ENCODE measurements around the gene APOA4. TPM values are rescaled to one million over a fixed set of nuclear protein-coding genes. Genes with fewer than 3 reads are reported as not detected.

The APOA4 gene
- not detected in 2 replicates for polyA plus RNA-seq
- not detected in 2 replicates for polyA minus RNA-seq

DNA sequence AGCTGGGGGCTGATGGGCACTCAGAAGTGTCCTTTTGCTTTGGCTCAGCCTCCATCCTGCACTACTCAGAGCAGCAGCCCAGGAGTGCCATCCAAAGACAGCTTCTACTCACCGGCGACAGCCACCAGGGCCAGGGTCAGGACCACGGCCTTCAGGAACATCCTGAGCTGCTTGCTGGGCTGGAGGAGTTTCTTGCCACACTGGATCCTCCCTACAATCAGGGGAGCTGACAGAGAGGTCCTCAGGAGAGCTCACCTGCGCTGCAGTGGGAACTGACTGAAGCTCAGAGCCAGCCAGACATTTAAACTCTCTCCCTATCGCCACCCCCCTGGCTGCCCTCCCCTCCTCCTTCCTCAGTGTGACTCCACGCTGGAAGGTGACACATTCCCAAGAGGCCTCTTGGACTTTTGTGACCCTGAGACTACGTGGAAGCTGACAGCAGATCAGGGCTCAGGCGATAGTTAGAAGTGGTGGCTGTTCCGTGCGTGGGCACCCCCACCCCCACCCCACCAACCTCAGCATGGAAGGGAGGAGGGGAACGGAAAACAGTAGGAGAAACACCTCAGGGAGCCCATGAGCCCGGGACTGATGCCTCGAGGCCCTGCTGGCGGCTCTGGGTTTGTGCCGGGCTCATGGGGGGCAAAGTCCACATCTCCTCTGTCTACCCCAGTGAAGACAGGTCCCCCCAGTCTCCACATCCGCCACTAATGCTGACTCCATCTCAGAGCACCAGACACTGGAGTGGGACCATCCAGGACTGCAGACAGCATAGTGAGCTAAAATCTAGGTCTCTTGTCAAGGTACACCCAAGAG lies at the start of gene APOA4:
Gene APOA4 (minus strand): TSS at position 274 of the 813 bp plus-strand sequence. CDS start 113 bp downstream, at position 161.
- Histone ChIP-seq H3K4me2 (ENCODE audit: low read length) (no peak within 1 kb of the TSS), H3K27me3 (ENCODE audit: insufficient read depth, low read depth, low read length) (no peaks in the 10 kb centered on the region), H3K36me3 (ENCODE audit: insufficient read depth, low read length) (no peaks in the 10 kb centered on the region), H3K9me2 (ENCODE audit: insufficient read depth, low read length) (no peaks in the 10 kb centered on the region), H3K79me2 (replicated peaks; ENCODE audit: insufficient read depth, low read length) (no peaks in the 10 kb centered on the region), H3K4me3 (ENCODE audit: low read length) (no peak within 1 kb of the TSS), H2AFZ (ENCODE audit: low read depth, low read length) (no peak within 1 kb of the TSS), H3K27ac (ENCODE audit: low read length) (no peak within 1 kb of the TSS), H4K20me1 (ENCODE audit: insufficient read depth) (no peaks in the 10 kb centered on the region), H3F3A (ENCODE audit: insufficient read depth, low read length, poor library complexity, severe bottlenecking) (no peaks in the 10 kb centered on the region), H3K9me3 (ENCODE audit: low read length) (no peaks in the 10 kb centered on the region), H3K9ac (ENCODE audit: low read length) (no peak within 1 kb of the TSS)
- TF ChIP-seq SMC3 (conservative IDR thresholded peaks at IDR 0.05; ENCODE audit: poor library complexity) = no peak
- TF ChIP-seq EP300 (conservative IDR thresholded peaks at IDR 0.05; ENCODE audit: poor library complexity, severe bottlenecking) = no peak
- TF ChIP-seq POLR2AphosphoS5 (IDR thresholded peaks at IDR 0.05) = no peak
- no peak for TF ChIP-seq TAF1 (IDR thresholded peaks at IDR 0.05; ENCODE audit: low read depth)
- TF ChIP-seq, protein P1, sequence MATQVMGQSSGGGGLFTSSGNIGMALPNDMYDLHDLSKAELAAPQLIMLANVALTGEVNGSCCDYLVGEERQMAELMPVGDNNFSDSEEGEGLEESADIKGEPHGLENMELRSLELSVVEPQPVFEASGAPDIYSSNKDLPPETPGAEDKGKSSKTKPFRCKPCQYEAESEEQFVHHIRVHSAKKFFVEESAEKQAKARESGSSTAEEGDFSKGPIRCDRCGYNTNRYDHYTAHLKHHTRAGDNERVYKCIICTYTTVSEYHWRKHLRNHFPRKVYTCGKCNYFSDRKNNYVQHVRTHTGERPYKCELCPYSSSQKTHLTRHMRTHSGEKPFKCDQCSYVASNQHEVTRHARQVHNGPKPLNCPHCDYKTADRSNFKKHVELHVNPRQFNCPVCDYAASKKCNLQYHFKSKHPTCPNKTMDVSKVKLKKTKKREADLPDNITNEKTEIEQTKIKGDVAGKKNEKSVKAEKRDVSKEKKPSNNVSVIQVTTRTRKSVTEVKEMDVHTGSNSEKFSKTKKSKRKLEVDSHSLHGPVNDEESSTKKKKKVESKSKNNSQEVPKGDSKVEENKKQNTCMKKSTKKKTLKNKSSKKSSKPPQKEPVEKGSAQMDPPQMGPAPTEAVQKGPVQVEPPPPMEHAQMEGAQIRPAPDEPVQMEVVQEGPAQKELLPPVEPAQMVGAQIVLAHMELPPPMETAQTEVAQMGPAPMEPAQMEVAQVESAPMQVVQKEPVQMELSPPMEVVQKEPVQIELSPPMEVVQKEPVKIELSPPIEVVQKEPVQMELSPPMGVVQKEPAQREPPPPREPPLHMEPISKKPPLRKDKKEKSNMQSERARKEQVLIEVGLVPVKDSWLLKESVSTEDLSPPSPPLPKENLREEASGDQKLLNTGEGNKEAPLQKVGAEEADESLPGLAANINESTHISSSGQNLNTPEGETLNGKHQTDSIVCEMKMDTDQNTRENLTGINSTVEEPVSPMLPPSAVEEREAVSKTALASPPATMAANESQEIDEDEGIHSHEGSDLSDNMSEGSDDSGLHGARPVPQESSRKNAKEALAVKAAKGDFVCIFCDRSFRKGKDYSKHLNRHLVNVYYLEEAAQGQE (IDR thresholded peaks at IDR 0.05; ENCODE audit: borderline replicate concordance) = no peak
- no peak for TF ChIP-seq EZH2 (IDR thresholded peaks at IDR 0.05; ENCODE audit: borderline replicate concordance, insufficient read depth, low read length, poor library complexity, severe bottlenecking)
- TF ChIP-seq RAD21 (conservative IDR thresholded peaks at IDR 0.05) = no peak
- TF ChIP-seq, protein P2, sequence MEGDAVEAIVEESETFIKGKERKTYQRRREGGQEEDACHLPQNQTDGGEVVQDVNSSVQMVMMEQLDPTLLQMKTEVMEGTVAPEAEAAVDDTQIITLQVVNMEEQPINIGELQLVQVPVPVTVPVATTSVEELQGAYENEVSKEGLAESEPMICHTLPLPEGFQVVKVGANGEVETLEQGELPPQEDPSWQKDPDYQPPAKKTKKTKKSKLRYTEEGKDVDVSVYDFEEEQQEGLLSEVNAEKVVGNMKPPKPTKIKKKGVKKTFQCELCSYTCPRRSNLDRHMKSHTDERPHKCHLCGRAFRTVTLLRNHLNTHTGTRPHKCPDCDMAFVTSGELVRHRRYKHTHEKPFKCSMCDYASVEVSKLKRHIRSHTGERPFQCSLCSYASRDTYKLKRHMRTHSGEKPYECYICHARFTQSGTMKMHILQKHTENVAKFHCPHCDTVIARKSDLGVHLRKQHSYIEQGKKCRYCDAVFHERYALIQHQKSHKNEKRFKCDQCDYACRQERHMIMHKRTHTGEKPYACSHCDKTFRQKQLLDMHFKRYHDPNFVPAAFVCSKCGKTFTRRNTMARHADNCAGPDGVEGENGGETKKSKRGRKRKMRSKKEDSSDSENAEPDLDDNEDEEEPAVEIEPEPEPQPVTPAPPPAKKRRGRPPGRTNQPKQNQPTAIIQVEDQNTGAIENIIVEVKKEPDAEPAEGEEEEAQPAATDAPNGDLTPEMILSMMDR (IDR thresholded peaks at IDR 0.05; ENCODE audit: poor library complexity, severe bottlenecking) = no peak
- TF ChIP-seq MXI1 (conservative IDR thresholded peaks at IDR 0.05; ENCODE audit: poor library complexity, severe bottlenecking) = no peak

DNA sequence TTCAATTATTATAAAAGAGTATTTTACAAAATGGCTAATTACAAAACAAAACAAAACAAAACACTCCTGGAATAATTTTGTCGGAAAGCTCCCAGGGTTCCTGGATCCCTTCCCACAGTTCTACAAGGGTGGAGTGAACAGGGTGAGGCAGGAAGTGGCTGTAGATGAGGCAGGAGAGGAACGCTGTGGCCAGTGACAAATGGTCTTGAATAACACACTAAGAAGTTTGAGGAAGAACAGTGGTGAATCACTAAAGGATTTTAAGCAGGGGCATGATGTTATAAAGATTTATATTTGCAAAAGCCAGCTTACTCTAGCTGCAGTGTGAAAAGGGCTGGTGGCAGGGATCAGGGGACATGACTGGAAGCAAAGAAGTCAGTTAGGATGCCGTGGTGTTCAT lies 48.1 kb upstream of the APOA4 start:
- H3K36me3 ChIP-seq (ENCODE audit: insufficient read depth, low read length) = peaks cover 13% of the 10 kb centered on the region
- H3K27ac ChIP-seq (ENCODE audit: low read length) = no peak overlapping the region
- TF ChIP-seq EP300 (conservative IDR thresholded peaks at IDR 0.05; ENCODE audit: poor library complexity, severe bottlenecking) (no peak), POLR2AphosphoS5 (IDR thresholded peaks at IDR 0.05) (no peak), SMC3 (conservative IDR thresholded peaks at IDR 0.05; ENCODE audit: poor library complexity) (no peak), EZH2 (IDR thresholded peaks at IDR 0.05; ENCODE audit: borderline replicate concordance, insufficient read depth, low read length, poor library complexity, severe bottlenecking) (no peak), RAD21 (conservative IDR thresholded peaks at IDR 0.05) (no peak), TAF1 (IDR thresholded peaks at IDR 0.05; ENCODE audit: low read depth) (no peak), MXI1 (conservative IDR thresholded peaks at IDR 0.05; ENCODE audit: poor library complexity, severe bottlenecking) (no peak)
- TF ChIP-seq, protein P1 (IDR thresholded peaks at IDR 0.05; ENCODE audit: borderline replicate concordance) = no peak
- TF ChIP-seq, protein P2 (IDR thresholded peaks at IDR 0.05; ENCODE audit: poor library complexity, severe bottlenecking) = no peak
- no peaks in the 10 kb centered on the region for H3F3A ChIP-seq (ENCODE audit: insufficient read depth, low read length, poor library complexity, severe bottlenecking)
- no peaks in the 10 kb centered on the region for H3K9me3 ChIP-seq (ENCODE audit: low read length)
- no peaks in the 10 kb centered on the region for H3K79me2 ChIP-seq (replicated peaks; ENCODE audit: insufficient read depth, low read length)
- H3K27me3 ChIP-seq (ENCODE audit: insufficient read depth, low read depth, low read length) = no peaks in the 10 kb centered on the region
- H4K20me1 ChIP-seq (ENCODE audit: insufficient read depth) = no peaks in the 10 kb centered on the region
- no peak overlapping the region for H3K4me3 ChIP-seq (ENCODE audit: low read length)
- no peak overlapping the region for H3K9ac ChIP-seq (ENCODE audit: low read length)
- no peak overlapping the region for H2AFZ ChIP-seq (ENCODE audit: low read depth, low read length)
- H3K4me2 ChIP-seq (ENCODE audit: low read length) = no peak overlapping the region
- no peaks in the 10 kb centered on the region for H3K9me2 ChIP-seq (ENCODE audit: insufficient read depth, low read length)
